GM19455 (cell line): Measurements from ENCODE around the gene XPC.
"Not testable (repeated sequence)": the region's sequence is repeated elsewhere in the genome, so short reads cannot be mapped to it uniquely, and the experiment has no call there.

ENCODE experiments used
- ATAC-seq: cut with Tn5 transposase; IDR thresholded peaks from one replicate; pipeline ENCODE4 v1.9.1; 2021; ENCODE audit not compliant: unreplicated experiment

XPC gene

DNA sequence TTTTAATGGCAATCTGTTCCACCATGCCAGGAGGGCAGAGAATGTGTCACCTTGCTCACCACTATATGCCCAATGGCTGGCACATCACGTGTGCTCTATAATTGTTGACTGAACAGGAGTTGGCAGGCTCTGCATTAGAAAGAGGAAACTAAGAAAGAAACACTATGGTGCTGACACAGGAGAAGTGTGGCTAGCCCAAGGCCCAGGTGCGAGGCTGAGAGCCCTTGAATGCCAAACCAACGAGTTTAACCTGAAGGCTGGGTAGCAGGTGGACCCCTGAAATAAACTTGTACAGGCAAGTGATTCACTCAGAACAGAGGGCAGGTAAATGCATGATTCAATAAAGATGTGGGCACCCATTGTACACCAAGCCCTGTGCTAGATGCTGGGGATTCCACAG lies 56.1 kb downstream of the XPC start:
- no peak for ATAC-seq

DNA sequence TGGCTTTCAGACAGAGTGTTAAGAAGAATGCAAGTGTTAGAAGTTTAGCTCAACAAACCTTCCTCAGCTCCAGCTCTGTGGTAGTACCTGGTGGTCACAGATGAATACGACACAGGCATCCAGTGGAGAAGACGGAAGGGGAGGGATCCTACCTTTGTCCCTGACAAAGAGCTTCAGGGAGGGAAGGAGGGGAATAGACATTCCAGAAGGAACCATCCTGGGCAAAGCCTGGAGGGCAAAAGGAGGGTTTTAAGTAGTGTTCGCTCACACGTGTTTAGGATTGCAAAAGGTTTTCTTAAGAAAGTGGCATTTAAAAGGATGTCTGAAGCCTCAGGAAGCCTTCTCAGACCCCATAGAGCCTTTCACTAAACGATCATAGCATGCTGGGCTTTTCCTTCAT lies 56.5 kb downstream of the XPC start:
- no peak for ATAC-seq

DNA sequence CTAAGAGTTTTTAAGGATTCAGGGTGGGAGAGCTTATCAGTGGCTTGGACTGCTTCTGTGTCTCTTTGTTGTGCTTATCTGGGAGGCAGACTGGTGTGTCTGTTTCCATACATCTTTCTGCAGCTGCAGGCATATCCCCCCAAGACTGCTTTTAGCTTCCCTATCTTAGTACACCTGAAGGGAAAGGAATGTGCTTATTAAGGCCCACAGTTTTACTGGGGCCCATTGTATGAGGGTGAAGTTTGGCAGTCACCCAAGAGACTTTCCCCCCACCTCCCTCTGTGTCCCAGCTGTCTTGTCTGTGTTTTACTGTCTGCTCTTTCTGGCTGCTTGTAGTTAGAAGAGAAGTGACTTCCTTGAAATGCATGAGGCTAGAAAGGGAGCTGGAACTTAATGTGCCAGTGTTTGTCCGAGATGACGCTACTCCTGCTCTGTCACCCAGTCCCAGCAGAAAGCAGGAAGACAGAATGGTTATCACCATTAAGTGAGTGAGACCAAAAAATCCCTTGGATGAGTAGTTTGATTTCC lies 57.4 kb downstream of the XPC start:
- not testable (repeated sequence) for ATAC-seq

GRCh38 chr3:14120111-14120920 lies 58.1 kb downstream of the XPC start:
- no peak for ATAC-seq

DNA sequence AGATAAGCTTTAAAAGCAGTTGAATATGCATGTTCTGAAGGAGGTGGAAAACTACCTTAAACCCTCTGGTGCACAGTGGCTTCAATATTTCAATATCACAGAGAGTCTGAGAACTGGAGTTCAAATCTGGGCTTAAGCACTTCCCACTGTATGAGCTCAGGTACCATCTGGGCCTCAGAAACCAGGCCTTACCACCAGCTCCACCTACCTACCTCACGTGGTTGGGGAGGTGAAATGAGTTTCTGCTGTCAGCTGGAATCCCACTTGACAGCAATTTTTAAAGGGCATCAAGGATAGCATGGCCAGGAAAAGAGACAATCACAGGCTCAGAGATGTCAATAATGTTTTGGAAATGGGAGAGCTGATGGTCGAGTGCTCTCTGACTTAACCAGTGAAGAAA lies 58.8 kb downstream of the XPC start:
- no peak for ATAC-seq

- ATAC-seq, result no peak
Measured at GRCh38 chr3:14118400-14119381, 59.7 kb downstream of the XPC start.

DNA sequence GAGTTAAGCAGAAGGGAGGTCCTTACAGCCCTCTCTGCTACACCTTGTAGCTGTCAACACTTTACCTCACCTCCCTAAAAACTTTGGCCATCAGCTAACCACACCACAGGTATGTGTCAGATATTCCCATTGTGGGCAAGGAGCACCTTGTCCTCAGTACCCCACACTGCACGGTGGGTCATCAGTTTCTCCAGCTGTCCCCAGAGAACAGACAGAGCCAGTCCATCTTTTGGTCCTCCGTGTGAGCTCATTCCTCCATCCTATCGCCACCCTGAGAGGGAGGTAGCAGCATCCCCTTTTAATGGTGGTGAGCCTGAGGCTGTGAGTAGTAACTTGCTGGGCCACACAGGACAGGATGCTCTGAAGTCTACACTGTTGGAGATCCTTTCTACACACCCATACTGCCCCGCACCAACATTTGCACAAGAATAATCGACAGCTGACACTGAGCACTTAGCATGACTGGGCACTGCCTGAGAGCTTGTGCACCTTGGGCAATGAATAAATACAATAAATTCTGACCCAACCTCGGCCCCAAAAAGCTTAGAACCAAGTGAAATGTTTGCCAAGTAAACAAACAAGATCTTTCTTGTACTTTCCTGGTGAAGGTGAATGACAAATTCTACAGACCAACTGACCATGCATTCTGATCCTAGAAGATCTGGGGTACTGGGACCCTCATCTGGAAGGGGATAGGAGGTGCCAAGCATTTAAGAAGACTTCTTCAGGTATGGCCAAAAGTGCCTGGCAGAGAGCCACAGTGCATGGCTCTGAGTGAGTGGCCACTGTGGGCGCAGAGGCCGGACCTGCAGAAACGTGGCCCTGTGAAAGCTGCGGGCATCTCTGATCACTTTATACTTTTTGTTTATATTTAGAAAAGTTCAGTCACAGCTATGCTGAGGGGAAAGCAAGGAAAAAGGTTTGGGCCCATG lies 60.7 kb downstream of the XPC start:
- no peak for ATAC-seq

DNA sequence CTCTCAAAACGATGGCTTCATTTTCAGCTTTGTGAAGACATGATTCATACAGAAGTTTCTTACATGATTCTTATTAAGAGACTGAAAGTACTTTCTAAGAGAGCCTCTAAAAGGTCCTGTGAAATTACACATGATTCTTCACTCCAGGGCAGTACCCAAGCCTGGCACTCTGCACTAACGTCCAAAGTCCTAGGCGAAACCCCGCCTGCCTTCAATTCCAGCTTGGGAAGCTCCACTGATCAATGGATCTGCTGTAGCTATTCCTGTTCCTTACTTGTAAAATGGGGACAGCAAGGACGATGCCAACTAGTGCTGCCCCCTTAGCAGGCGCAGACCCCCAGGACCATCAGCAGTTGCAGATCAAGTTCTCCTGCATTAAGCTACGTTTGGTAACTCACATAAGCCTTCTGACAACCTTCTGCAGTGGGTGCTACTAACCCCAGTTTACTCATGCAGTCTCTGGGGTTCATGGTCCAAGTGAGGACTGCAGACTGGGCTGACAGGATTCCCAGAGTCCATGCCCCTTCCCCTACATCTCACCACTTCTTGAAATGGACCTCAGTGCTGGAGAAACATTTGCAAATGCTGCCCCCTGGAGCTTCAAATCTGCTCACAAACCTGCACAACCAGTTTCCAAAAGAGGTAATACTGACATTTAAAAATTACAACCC lies 64.3 kb downstream of the XPC start:
- no peak for ATAC-seq

- ATAC-seq, result no peak
Measured at GRCh38 chr3:14110699-14111098, 67.7 kb downstream of the XPC start.

GRCh38 chr3:14109821-14110220 lies 68.6 kb downstream of the XPC start:
- not testable (repeated sequence) for ATAC-seq

- ATAC-seq, result no peak
Measured at GRCh38 chr3:14097616-14098391, 80.6 kb downstream of the XPC start.

- ATAC-seq, result no peak
Measured at GRCh38 chr3:14096742-14097141, 81.7 kb downstream of the XPC start.
